Brain microvascular endothelial cell (primary cell): ENCODE data around the gene SMIM15.

Source experiments
- DNase-seq: peaks from one replicate; pipeline ENCODE4 v3.0.0-alpha.2; 2020
- H3K27ac ChIP-seq: fragments of 250-450 bp; sonication (Bioruptor Pico); 2 replicates; pipeline ENCODE4 v1.5.1; 2020; ENCODE audit warnings: mild to moderate bottlenecking, moderate library complexity
- H3K27me3 ChIP-seq: fragments of 250-450 bp; sonication (Bioruptor Pico); replicated peaks from 2 replicates; pipeline ENCODE4 v1.5.1; 2020; ENCODE audit warnings: mild to moderate bottlenecking
- H3K36me3 ChIP-seq: fragments of 250-450 bp; sonication (Bioruptor Pico); replicated peaks from 2 replicates; pipeline ENCODE4 v1.5.1; 2020; ENCODE audit warnings: mild to moderate bottlenecking
- H3K4me3 ChIP-seq: 2 replicates; pipeline ENCODE4 v1.5.1; 2011; ENCODE audit warnings: low read depth, mild to moderate bottlenecking, control low read depth, low read length, moderate library complexity
- in situ Hi-C: cut with HindIII; loops from 2 replicates; pipeline ENCODE4 v1.10.0; 2017; ENCODE audit warnings: low sequenced_read_pairs, low pct_ligation_motif_present
- TF ChIP-seq, protein P1 (sequence below): IDR thresholded peaks from 2 replicates; pipeline ENCODE4 v1.5.1; 2011; ENCODE audit warnings: low read depth, mild to moderate bottlenecking, moderate library complexity, low read length, control low read depth, inconsistent platforms; ENCODE audit errors: missing control alignments

Gene SMIM15

DNA sequence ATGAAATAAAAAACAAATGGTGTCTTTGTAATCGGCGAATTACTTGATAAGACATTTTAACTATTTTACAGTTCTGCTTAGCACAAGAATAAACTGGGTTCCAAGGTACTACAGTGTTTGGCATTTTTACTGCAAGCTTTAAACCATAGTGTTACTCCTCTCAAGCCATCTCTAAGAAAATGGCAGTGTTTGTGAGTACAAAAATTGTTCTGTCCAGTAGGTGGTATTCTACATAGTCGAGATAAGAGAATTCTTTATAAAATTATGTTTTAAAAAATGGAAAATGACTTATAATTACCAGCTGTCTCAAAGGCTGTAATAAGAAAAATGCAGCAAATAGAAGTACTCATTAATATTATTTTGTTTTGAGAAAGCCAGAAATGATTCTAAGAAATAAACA is 3.2 kb downstream of the SMIM15 start:
- H3K36me3 ChIP-seq, result peaks cover 10% of the 10 kb centered on the region
- no peak overlapping the region for H3K4me3 ChIP-seq
- no peaks in the 10 kb centered on the region for H3K27me3 ChIP-seq
- no peak for DNase-seq
- in situ Hi-C loops, result no loop called here
- TF ChIP-seq, protein P1, sequence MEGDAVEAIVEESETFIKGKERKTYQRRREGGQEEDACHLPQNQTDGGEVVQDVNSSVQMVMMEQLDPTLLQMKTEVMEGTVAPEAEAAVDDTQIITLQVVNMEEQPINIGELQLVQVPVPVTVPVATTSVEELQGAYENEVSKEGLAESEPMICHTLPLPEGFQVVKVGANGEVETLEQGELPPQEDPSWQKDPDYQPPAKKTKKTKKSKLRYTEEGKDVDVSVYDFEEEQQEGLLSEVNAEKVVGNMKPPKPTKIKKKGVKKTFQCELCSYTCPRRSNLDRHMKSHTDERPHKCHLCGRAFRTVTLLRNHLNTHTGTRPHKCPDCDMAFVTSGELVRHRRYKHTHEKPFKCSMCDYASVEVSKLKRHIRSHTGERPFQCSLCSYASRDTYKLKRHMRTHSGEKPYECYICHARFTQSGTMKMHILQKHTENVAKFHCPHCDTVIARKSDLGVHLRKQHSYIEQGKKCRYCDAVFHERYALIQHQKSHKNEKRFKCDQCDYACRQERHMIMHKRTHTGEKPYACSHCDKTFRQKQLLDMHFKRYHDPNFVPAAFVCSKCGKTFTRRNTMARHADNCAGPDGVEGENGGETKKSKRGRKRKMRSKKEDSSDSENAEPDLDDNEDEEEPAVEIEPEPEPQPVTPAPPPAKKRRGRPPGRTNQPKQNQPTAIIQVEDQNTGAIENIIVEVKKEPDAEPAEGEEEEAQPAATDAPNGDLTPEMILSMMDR, result no peak
- no peak overlapping the region for H3K27ac ChIP-seq

GRCh38 chr5:61151893-61152292 is 10.4 kb downstream of the SMIM15 start:
- no peak overlapping the region for H3K4me3 ChIP-seq
- H3K27me3 ChIP-seq, result no peaks in the 10 kb centered on the region
- DNase-seq, result no peak
- H3K36me3 ChIP-seq, result peaks cover 3% of the 10 kb centered on the region
- in situ Hi-C loops, result no loop called here
- no peak overlapping the region for H3K27ac ChIP-seq
- TF ChIP-seq, protein P1, result no peak

DNA sequence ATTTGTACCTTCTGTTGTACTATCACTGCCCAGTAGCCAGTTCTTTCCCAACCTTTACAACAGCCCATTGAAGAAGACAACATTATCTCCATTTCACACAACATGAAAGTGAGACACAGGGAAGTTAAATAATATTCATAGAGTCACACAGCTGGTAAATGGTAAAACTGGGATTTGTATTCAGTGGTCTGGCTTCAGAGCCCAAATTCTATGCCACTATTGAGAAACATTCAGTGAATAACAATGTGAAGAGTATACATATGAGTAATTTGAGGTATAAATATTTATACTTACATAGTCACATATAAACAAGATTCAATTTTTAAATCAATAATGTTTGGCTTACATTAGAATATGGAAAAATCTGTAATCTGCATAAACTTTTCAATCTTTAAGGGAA is 13.8 kb downstream of the SMIM15 start:
- in situ Hi-C loops, result no loop called here
- H3K27me3 ChIP-seq, result no peaks in the 10 kb centered on the region
- TF ChIP-seq, protein P1, result no peak
- H3K27ac ChIP-seq, result no peak overlapping the region
- no peak for DNase-seq
- no peak overlapping the region for H3K4me3 ChIP-seq
- H3K36me3 ChIP-seq, result no peaks in the 10 kb centered on the region

DNA sequence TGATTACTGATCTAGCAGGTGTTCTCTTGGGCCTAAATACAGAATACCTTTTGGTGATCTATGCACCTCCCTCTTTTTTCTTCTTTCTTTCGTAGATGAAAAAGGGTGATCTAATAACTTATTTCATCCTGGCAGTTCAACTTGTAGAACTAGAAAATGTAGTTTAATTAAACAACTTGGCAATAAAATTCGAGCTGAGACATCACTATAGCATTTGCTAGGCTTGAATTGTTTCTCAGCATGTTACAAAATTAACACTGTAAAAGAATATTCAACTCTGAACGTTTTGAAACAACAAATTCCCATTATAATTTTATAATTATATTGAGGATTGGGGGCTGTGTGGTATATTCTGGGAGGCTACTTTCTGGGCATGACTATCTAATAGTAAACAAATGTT is 19.5 kb downstream of the SMIM15 start:
- Histone ChIP-seq H3K36me3 (no peaks in the 10 kb centered on the region), H3K27ac (no peak overlapping the region), H3K4me3 (no peak overlapping the region), H3K27me3 (no peaks in the 10 kb centered on the region)
- in situ Hi-C loops, result no loop called here
- TF ChIP-seq, protein P1, result no peak
- DNase-seq, result no peak

- no peak for DNase-seq
- Histone ChIP-seq H3K36me3 (no peaks in the 10 kb centered on the region), H3K4me3 (no peak overlapping the region), H3K27me3 (no peaks in the 10 kb centered on the region), H3K27ac (no peak overlapping the region)
- in situ Hi-C loops, result no loop called here
- TF ChIP-seq, protein P1, result no peak
Observed at GRCh38 chr5:61142391-61142790, 19.9 kb downstream of the SMIM15 start.

DNA sequence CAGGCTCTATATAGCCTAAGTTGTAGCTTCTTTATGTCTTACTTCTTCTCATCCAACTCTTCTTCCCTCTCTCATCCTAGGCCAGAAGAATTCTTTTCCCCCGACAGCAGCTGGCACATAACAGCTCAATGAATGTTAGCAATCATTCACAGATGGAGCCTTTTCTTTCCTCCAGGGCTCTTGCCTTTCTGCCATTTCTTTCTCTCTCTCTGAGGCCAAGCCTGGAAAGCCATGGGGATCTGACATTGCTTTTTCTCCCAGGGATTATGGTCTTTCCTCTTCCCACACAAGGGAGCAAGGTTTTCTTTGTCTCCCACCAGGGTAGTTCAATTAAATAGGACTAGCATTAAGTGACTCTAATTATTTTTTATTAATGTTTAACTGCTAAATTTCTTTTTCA is 20.5 kb downstream of the SMIM15 start:
- DNase-seq, result no peak
- in situ Hi-C loops, result no loop called here

More for the DNA sequence above, 20.5 kb downstream of the SMIM15 start:
- H3K36me3 ChIP-seq, result no peaks in the 10 kb centered on the region
- H3K27ac ChIP-seq, result no peak overlapping the region
- H3K27me3 ChIP-seq, result no peaks in the 10 kb centered on the region
- TF ChIP-seq, protein P1, result no peak
- H3K4me3 ChIP-seq, result no peak overlapping the region
